Right ventricle myocardium superior (tissue), 1 donor: Measurements from ENCODE around the gene SND1. TPM values are rescaled to one million over a fixed set of nuclear protein-coding genes. Genes with fewer than 3 reads are reported as not detected.

Experiments
- ATAC-seq: fragments of 200-7000 bp; cut with Tn5 transposase; one replicate; pipeline ENCODE4 v1.9.1; 2020; ENCODE audit warnings: mild to moderate bottlenecking; ENCODE audit not compliant: poor library complexity
- DNase-seq: peaks from one replicate; pipeline ENCODE4 v3.0.0-alpha.2; 2020
- intact Hi-C: fragments of 100-400 bp; cut with DNase I; formaldehyde crosslinking; loops from one replicate; pipeline ENCODE4 v1.11.2; 2022
- total RNA-seq: library from RNA; stranded (reverse); fragmentation: NEBNext Ultra II Directional; extraction: Animal tissue kit (Norgen Biotek cat#: 25700); gene quantifications from one replicate; pipeline ENCODE4 v1.2.1, GENCODE V29; 2021
- donor health status: DM: no; HTN: yes; CAD: no; lungs with severe emphysema.

Gene SND1
- total RNA-seq, 1 donor from 2014 or later = 81.9 TPM

- no peak for DNase-seq
- no peak for ATAC-seq
- intact Hi-C loops = no loop called here
Observed at GRCh38 chr7:128112018-128112780, 460.2 kb downstream of the SND1 start.

- DNase-seq = no peak
- intact Hi-C loops = no loop called here
- no peak for ATAC-seq
Observed at GRCh38 chr7:128112781-128113221, 460.8 kb downstream of the SND1 start.

GRCh38 chr7:128113839-128114238 lies 461.8 kb downstream of the SND1 start:
- ATAC-seq (no peak), DNase-seq (no peak)
- intact Hi-C loops = no loop called here

GRCh38 chr7:128114806-128115205 lies 462.8 kb downstream of the SND1 start:
- intact Hi-C loops = no loop called here
- ATAC-seq (no peak), DNase-seq (no peak)

- intact Hi-C loops = no loop called here
- DNase-seq = no peak
- ATAC-seq = no peak
Observed at GRCh38 chr7:128115336-128115820, 463.4 kb downstream of the SND1 start.

- DNase-seq (no peak), ATAC-seq (no peak)
- intact Hi-C loops = no loop called here
Observed at GRCh38 chr7:128115821-128116723, 464.1 kb downstream of the SND1 start.

- intact Hi-C loops = no loop called here
- ATAC-seq (no peak), DNase-seq (no peak)
Observed at GRCh38 chr7:128116740-128117139, 464.7 kb downstream of the SND1 start.

GRCh38 chr7:128117691-128118090 lies 465.7 kb downstream of the SND1 start:
- DNase-seq = no peak
- intact Hi-C loops = no loop called here
- no peak for ATAC-seq

GRCh38 chr7:128119036-128119435 lies 467.0 kb downstream of the SND1 start:
- ATAC-seq = no peak
- DNase-seq = no peak
- intact Hi-C loops = no loop called here

GRCh38 chr7:128120116-128120515 lies 468.1 kb downstream of the SND1 start:
- DNase-seq = no peak
- ATAC-seq = no peak
- intact Hi-C loops = no loop called here

GRCh38 chr7:128120976-128121490 lies 469.0 kb downstream of the SND1 start:
- ATAC-seq (no peak), DNase-seq (no peak)

GRCh38 chr7:128121711-128122530 lies 469.9 kb downstream of the SND1 start:
- ATAC-seq = peak; percentile 73
- intact Hi-C loops = no loop called here
- peak; percentile 62 for DNase-seq

More at GRCh38 chr7:128120976-128121490, 469.0 kb downstream of the SND1 start:
- intact Hi-C loops = no loop called here

- intact Hi-C loops = no loop called here
- no peak for DNase-seq
- ATAC-seq = no peak
Observed at GRCh38 chr7:128122576-128123290, 470.7 kb downstream of the SND1 start.

GRCh38 chr7:128123291-128124037 lies 471.5 kb downstream of the SND1 start:
- intact Hi-C loops = no loop called here
- DNase-seq = no peak
- ATAC-seq = no peak

GRCh38 chr7:128124786-128125185 lies 472.8 kb downstream of the SND1 start:
- no peak for ATAC-seq
- intact Hi-C loops = no loop called here

GRCh38 chr7:128125816-128126215 lies 473.8 kb downstream of the SND1 start:
- ATAC-seq (no peak), DNase-seq (no peak)
- intact Hi-C loops = no loop called here

More at GRCh38 chr7:128124786-128125185, 472.8 kb downstream of the SND1 start:
- no peak for DNase-seq

- intact Hi-C loops = no loop called here
- DNase-seq (no peak), ATAC-seq (no peak)
Observed at GRCh38 chr7:128128401-128128800, 476.4 kb downstream of the SND1 start.
